Measurements from ENCODE around the gene CACNG1.
A peak's percentile ranks its signal among the peaks of the same experiment; 100 is the strongest.

The CACNG1 gene

DNA sequence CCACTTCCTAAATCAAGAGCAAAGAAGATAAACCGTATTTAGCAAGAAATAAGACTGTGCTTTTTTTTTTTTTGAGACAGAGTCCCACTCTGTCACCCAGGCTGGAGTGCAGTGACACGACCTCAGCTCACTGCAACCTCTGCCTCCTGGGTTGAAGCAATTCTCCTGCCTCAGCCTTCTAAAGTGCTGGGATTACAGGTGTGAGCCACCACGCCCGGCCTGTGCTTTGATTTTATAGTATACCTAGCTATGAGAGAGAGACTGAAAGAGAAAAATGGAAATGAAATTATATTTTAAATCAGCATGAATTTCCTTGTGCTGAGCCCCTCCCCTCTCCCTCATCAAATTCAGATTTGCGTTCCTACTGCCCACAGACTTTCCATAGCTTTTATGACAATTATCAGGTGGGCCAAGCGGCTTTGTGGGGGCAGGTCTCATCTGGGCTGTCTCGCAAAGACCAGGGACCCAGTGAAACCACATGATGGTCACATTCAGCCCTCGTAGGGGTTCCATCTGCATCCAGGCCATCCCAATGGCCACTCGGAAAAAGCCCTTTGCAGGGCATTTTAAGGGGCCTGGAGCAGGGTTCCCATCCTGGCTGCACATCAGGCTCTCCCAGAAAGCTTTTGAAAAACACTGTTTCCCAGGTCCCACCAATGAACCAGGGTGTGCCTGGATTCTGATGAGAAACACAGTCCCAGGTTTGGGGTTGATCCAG lies 8.5 kb downstream of the CACNG1 start:
- no peak for DNase-seq

DNA sequence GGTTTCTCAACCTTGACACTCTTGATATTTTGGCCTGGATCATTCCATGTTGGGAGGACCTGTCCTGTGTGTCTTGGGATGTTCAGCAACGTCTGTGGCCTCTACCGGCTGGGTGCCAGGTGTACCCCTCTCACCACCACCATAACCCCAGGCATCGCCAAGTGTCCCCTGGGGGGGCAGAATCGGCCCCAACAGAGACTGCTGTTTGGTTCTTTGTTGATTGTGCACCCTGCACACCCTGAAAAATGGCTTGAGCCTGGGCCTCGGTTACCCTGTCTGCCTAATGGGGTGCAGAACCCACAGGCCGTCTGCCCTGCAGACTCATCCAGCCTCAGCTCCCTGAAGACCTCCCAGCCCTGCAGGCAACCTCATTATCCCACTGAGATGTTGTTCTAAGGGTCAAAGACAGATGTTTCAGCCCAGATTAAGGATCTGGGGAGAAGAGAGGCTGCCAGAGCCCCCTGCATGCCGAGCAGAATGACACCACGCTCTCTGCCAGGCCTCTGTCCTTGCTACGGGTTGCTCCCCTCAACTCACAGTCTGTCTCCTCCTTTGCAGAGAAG lies 9.2 kb downstream of the CACNG1 start:
- DNase-seq: no peak

- DNase-seq: no peak
These were observed 9.7 kb downstream of the CACNG1 start for GRCh38 chr17:67054011-67054591.

- no peak for DNase-seq
These were observed 10.3 kb downstream of the CACNG1 start for GRCh38 chr17:67054608-67055007.

- no peak for DNase-seq
These were observed 10.7 kb downstream of the CACNG1 start for GRCh38 chr17:67055041-67055443.

DNA sequence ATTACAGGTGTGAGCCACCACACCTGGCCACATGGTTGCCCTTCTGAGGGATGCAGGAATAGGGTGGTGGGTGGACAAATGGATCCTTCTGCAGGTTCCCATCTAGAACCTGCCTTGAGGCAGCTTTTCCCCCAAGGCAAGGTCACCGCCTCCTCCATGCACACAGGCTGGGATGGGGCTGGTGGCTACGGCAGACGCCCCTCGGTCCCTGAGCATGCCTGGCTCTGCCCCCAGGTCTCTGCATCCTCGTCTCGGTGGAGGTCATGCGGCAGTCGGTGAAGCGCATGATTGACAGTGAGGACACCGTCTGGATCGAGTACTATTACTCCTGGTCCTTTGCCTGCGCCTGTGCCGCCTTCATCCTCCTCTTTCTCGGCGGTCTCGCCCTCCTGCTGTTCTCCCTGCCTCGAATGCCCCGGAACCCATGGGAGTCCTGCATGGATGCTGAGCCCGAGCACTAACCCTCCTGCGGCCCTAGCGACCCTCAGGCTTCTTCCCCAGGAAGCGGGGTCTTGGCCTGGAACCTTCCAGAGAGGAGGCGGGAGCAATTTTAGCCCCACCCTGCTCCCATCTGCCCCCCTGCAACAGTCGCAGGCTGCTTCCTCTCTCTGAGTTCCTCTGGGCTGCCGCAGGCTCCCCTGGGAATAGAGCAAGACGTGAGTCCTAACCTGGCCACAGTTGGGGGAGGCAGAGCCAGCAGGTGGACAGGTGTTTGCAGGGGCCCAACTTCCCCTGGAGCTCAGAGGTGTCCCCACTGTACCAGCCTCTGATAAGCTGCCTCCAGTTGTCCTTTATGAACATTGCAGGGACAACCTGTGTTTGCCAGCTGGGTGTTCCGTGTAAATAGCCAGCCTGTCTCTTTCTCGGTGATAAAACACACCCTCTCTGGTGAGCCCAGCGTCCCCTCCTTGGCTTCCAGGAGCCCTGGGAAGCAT lies 11.7 kb downstream of the CACNG1 start:
- no peak for DNase-seq

GRCh38 chr17:67056746-67057490 lies 12.6 kb downstream of the CACNG1 start:
- no peak for DNase-seq

DNA sequence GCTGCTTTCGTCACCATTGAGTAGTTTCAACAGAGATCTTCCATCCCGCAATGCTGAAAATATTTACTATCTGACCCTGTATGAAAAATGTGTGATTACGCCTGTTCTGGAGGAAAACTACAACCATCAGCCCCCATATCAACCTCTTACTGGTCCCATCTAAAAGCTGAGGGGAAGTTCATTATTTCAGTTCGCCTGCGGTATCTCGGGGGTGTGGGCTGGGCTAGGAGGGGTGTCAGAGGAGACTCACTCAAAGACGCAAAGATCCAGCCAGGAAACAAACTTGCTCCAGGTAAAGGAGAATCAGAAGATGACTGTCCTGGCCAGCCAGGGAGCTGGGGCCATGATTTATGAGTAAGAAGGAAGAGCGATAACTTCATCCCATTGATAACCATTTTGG lies 13.7 kb downstream of the CACNG1 start:
- DNase-seq: no peak

DNA sequence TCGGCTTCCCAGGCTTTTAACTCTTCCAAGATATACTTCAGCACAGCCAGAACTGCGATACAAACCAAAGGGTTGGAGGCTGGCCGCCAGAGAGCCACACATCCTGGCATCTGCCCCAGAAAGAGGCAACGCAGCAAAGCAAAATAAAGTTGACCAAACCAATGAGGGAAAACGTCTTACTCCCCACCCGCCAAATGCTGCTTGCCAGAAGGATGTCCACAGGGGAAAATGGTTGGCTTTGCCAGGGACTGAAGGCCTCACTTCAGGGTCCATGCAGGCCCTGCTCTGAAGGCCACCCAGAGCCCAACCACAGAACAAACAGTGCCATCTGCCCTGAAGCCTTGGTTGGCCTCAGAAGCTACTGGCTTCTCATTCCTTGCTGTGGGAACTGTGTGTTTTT lies 15.0 kb downstream of the CACNG1 start:
- DNase-seq: no peak

DNA sequence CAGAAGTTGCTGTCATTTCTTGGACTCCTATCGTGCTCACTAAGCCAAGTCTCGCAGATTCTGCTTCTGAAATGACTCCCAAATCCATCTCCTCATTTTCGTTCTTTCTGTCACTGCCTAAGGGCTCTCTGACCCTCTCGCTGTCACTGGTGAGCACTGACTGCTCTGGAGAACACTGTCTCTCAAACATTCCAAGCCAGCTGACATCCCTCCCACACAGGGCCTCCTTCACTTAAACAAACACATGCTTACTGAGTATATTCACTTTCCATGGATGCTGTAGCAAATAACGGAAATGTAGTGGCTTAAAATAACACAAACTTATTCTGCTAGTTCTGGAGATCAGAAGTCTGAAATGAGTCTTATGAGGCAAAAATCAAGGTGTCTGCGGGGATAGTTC lies 18.8 kb downstream of the CACNG1 start:
- DNase-seq: no peak

- no peak for DNase-seq
These were observed 22.4 kb downstream of the CACNG1 start for GRCh38 chr17:67066717-67067116.

- DNase-seq: no peak
These were observed 23.5 kb downstream of the CACNG1 start for GRCh38 chr17:67067571-67068482.

DNA sequence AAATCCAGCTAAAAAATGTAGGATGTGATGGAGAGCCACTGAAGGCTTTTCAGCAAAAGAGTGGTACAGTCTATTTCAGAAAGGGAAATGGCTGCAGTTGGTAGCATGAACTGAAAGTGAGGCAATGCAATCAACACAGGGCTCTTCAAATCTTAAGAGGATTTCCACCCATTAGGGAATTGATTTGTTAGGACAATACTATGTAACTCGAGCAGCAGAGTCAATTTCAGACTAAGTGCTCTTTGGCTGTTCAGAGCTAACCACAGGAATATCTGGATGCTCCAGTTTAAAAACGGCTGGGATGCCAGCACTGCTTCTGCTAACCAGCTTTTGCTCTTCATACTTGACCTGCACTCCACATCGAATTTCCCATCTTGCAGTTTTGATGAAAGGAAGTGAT lies 24.6 kb downstream of the CACNG1 start:
- peak; percentile 72 for DNase-seq

GRCh38 chr17:67069603-67070136 lies 25.3 kb downstream of the CACNG1 start:
- DNase-seq: no peak

- no peak for DNase-seq
These were observed 27.2 kb downstream of the CACNG1 start for GRCh38 chr17:67071595-67071994.

- no peak for DNase-seq
These were observed 28.5 kb downstream of the CACNG1 start for GRCh38 chr17:67072885-67073284.

GRCh38 chr17:67074781-67075180 lies 30.4 kb downstream of the CACNG1 start:
- no peak for DNase-seq

DNA sequence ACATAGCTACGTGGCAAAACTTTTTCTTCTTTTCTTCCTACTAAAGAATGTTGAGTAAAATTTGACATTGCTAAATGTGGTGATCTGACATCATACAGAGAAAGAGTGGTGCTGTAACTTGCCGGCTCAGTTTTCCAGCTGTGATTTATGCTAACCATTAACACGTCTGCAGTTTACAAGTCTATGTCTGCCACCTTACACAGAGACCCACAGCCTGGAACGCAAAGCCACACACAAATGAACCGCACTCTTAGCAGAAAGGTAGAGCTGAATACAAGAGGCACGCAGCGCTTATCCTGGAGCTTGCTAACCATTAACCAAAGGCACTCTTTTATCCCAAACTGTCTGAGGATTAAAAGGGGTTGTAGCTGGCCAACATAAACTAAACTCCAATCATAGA lies 31.9 kb downstream of the CACNG1 start:
- DNase-seq: no peak

- DNase-seq: no peak
These were observed 33.9 kb downstream of the CACNG1 start for GRCh38 chr17:67078292-67078691.

- DNase-seq: no peak
These were observed 35.1 kb downstream of the CACNG1 start for GRCh38 chr17:67079491-67079890.

- DNase-seq: no peak
These were observed 36.5 kb downstream of the CACNG1 start for GRCh38 chr17:67080804-67081203.

All from NCI-H2107 (cell line).